IPS-20b (cell line): ENCODE results near the gene CMTM7.

Source experiments
- H3K27ac ChIP-seq: one replicate; pipeline ENCODE4 v1.5.1; 2013; ENCODE audit warnings: low read length
- H3K27me3 ChIP-seq: 2 replicates; pipeline ENCODE4 v1.6.1; 2013; ENCODE audit warnings: mild to moderate bottlenecking, low read length, inconsistent platforms; ENCODE audit not compliant: insufficient read depth
- H3K36me3 ChIP-seq: 2 replicates; pipeline ENCODE4 v1.6.1; 2013; ENCODE audit warnings: low read depth, mild to moderate bottlenecking, inconsistent platforms, low read length, moderate library complexity; ENCODE audit not compliant: insufficient read depth
- H3K4me1 ChIP-seq: 2 replicates; pipeline ENCODE4 v1.6.1; 2013; ENCODE audit warnings: mild to moderate bottlenecking, control low read depth, inconsistent platforms, low read length, moderate library complexity; ENCODE audit not compliant: insufficient read depth
- H3K4me3 ChIP-seq: 2 replicates; pipeline ENCODE4 v1.5.1; 2013; ENCODE audit warnings: mild to moderate bottlenecking, low read length, inconsistent platforms
- H3K9ac ChIP-seq: 2 replicates; pipeline ENCODE4 v1.6.1; 2013; ENCODE audit warnings: low read depth, mild to moderate bottlenecking, inconsistent platforms, low read length, moderate library complexity
- H3K9me3 ChIP-seq: 2 replicates; pipeline ENCODE4 v1.6.1; 2013; ENCODE audit warnings: mild to moderate bottlenecking, low read depth, low read length, inconsistent platforms; ENCODE audit not compliant: insufficient read depth

Gene CMTM7

GRCh38 chr3:32487781-32488473 is 96.3 kb downstream of the CMTM7 start:
- Histone ChIP-seq H3K36me3 (peaks cover 32% of the 10 kb centered on the region), H3K4me3 (no peak overlapping the region), H3K4me1 (no peaks in the 10 kb centered on the region), H3K9ac (no peak overlapping the region), H3K27me3 (no peaks in the 10 kb centered on the region), H3K9me3 (no peaks in the 10 kb centered on the region), H3K27ac (no peak overlapping the region)

- Histone ChIP-seq H3K36me3 (peaks cover 26% of the 10 kb centered on the region), H3K27ac (no peak overlapping the region), H3K9me3 (no peaks in the 10 kb centered on the region), H3K9ac (no peak overlapping the region), H3K4me1 (no peaks in the 10 kb centered on the region), H3K4me3 (no peak overlapping the region), H3K27me3 (no peaks in the 10 kb centered on the region)
Measured at GRCh38 chr3:32488474-32489008, 96.9 kb downstream of the CMTM7 start.

DNA sequence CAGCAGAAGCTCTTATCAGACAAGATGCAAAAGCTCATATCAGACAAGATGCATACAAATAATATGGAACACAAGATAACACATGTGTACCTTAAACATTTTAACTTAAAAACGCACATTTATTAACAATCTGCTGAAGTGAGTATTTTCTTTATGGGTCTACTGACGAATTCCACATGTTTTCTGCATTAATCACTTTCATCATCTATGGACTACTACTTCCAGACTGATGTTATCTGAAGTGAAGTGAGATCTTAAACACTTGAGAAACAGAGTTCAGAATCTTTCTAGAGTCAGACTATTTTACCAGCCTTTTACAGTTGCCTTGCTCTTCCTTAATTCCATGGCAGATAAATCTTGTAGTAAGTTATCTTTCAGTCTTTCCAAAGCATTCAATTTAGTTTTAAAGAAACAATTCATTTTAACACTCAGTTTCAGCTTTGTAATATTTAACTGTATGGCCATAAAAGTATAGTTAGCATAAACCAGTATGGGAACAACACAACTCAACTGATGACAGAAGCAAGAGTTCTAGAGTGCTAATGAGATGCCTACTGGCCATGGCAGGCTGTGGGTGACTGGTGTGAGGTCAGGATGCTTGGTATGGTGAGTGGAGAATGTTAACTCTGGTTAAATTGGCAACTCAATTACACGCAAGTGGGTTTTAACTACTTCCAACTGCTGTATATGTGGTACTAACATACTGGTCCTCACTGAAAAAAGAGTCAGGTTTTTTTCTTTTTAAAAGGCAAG is 101.2 kb downstream of the CMTM7 start:
- H3K9me3 ChIP-seq = no peaks in the 10 kb centered on the region
- H3K27me3 ChIP-seq = no peaks in the 10 kb centered on the region
- no peak overlapping the region for H3K9ac ChIP-seq
- no peaks in the 10 kb centered on the region; the same call in 1 of the 2 replicates for H3K4me1 ChIP-seq
- peaks cover 8% of the 10 kb centered on the region; the same call in 1 of the 2 replicates for H3K36me3 ChIP-seq
- H3K4me3 ChIP-seq = no peak overlapping the region
- no peak overlapping the region for H3K27ac ChIP-seq

- Histone ChIP-seq H3K9me3 (no peaks in the 10 kb centered on the region), H3K27me3 (no peaks in the 10 kb centered on the region), H3K4me1 (no peaks in the 10 kb centered on the region; the same call in 1 of the 2 replicates), H3K9ac (no peak overlapping the region), H3K36me3 (peaks cover 8% of the 10 kb centered on the region; the same call in 1 of the 2 replicates), H3K4me3 (no peak overlapping the region), H3K27ac (no peak overlapping the region)
Measured at GRCh38 chr3:32493437-32494414, 102.1 kb downstream of the CMTM7 start.

DNA sequence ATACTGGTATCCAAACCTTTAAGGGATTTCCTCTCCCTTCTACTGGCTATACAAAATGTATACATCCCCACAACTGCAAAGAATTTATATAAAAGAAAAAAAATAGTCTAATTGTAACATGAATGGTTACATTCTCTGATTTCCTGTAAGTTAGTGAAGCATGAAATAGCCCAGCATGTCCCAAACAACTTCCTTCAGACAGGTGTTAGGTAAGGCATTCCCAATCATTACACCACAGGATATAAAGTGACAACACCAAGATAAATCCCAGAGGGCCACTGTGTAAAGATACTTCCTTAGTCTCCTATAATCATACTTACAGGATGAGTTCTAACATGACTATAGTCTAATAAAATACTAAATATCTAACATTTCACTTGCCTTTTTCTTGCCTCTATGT is 103.4 kb downstream of the CMTM7 start:
- no peaks in the 10 kb centered on the region for H3K9me3 ChIP-seq
- H3K27me3 ChIP-seq = no peaks in the 10 kb centered on the region
- peaks cover 8% of the 10 kb centered on the region; the same call in 1 of the 2 replicates for H3K36me3 ChIP-seq
- no peaks in the 10 kb centered on the region; the same call in 1 of the 2 replicates for H3K4me1 ChIP-seq
- no peak overlapping the region for H3K9ac ChIP-seq
- no peak overlapping the region for H3K27ac ChIP-seq
- no peak overlapping the region for H3K4me3 ChIP-seq

DNA sequence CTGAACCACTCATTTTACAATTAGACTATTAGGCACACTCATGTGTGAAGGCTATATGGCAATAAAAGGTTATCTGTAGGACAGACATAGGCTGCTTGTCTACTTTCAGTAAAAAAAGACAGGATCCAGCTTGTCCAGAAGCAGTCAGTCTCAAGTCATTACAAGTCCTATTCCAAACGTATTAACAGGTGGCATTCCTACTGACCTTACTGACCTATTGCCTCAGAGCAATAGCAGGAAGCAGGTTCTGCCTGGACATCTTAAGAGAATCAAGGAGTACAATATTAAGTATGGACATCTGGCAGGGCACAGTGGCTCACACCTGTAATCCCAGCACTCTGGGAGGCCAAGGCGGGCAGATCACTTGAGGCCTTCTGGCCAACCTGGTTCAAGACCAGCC is 104.0 kb downstream of the CMTM7 start:
- Histone ChIP-seq H3K27ac (no peak overlapping the region), H3K9me3 (no peaks in the 10 kb centered on the region), H3K36me3 (peaks cover 8% of the 10 kb centered on the region; the same call in 1 of the 2 replicates), H3K9ac (no peak overlapping the region), H3K27me3 (no peaks in the 10 kb centered on the region), H3K4me1 (no peaks in the 10 kb centered on the region; the same call in 1 of the 2 replicates), H3K4me3 (no peak overlapping the region)

DNA sequence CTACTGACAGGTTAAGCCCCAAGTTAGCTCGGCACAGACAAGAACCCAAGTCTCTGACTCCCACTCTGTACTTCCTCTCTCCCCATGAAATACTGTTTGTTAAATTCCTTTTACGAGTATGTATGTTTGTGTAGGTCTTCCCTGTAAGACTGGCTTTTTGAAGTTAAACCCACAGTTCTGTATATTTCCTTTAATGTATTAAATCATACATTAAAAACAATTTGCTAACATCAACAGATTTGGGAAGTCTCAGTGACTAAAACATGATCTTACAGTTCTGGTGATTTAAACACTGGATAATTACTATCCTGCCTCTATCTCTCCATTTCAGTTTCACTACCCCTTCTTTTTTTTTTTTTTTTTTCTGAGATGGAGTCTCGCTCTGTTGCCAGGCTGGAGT is 106.6 kb downstream of the CMTM7 start:
- Histone ChIP-seq H3K9ac (no peak overlapping the region), H3K27me3 (no peaks in the 10 kb centered on the region), H3K9me3 (no peaks in the 10 kb centered on the region), H3K36me3 (no peaks in the 10 kb centered on the region), H3K4me1 (peaks cover 1% of the 10 kb centered on the region), H3K27ac (no peak overlapping the region), H3K4me3 (no peak overlapping the region)

- no peak overlapping the region for H3K9ac ChIP-seq
- no peak overlapping the region for H3K4me3 ChIP-seq
- no peak overlapping the region for H3K27ac ChIP-seq
- H3K4me1 ChIP-seq = peaks cover 8% of the 10 kb centered on the region
- no peaks in the 10 kb centered on the region for H3K9me3 ChIP-seq
- H3K27me3 ChIP-seq = no peaks in the 10 kb centered on the region
- no peaks in the 10 kb centered on the region for H3K36me3 ChIP-seq
Measured at GRCh38 chr3:32498992-32499391, 107.3 kb downstream of the CMTM7 start.

GRCh38 chr3:32499585-32499984 is 107.9 kb downstream of the CMTM7 start:
- Histone ChIP-seq H3K27me3 (no peaks in the 10 kb centered on the region), H3K9me3 (no peaks in the 10 kb centered on the region), H3K9ac (no peak overlapping the region), H3K4me1 (peaks cover 9% of the 10 kb centered on the region; the same call in 1 of the 2 replicates), H3K27ac (no peak overlapping the region), H3K36me3 (no peaks in the 10 kb centered on the region), H3K4me3 (no peak overlapping the region)

DNA sequence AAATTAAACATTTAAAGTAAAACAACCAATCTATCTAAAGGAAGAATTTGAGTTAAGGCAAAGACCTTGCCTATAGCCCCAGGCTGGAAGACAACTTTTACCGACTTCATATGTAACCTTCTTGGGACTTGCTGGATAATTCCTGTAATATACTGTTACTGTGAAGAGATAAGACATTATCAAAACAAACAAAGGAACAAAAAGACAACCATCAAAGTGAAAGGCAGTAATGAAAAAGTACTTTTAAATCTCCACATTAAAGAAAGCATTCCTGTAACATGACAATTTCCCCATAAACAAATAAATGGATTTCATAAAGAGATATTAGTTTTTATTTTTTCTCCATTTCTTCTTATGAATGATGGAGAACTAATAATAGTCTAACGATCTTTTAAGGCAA is 108.6 kb downstream of the CMTM7 start:
- Histone ChIP-seq H3K9ac (no peak overlapping the region), H3K4me1 (peaks cover 9% of the 10 kb centered on the region; the same call in 1 of the 2 replicates), H3K4me3 (no peak overlapping the region), H3K9me3 (no peaks in the 10 kb centered on the region), H3K27ac (no peak overlapping the region), H3K27me3 (no peaks in the 10 kb centered on the region), H3K36me3 (no peaks in the 10 kb centered on the region)
